HepG2 (cell line): Measurements from ENCODE around the gene SOX13. TPM values are rescaled to one million over a fixed set of nuclear protein-coding genes. Genes with fewer than 3 reads are reported as not detected.

Experiments used
- ATRX ChIP-seq: sonication (generic); formaldehyde crosslinking; IDR thresholded peaks from 2 replicates; pipeline ENCODE4 v1.4.0; 2020; ENCODE audit warnings: missing genetic modification reagents, borderline replicate concordance
- CERS6 ChIP-seq: sonication (generic); formaldehyde crosslinking; IDR thresholded peaks from 2 replicates; pipeline ENCODE4 v1.5.0; 2020; ENCODE audit warnings: missing genetic modification reagents
- DPF2 ChIP-seq: sonication (generic); formaldehyde crosslinking; IDR thresholded peaks from 2 replicates; pipeline ENCODE4 v1.4.0; 2020; ENCODE audit warnings: mild to moderate bottlenecking, low read depth, missing genetic modification reagents, borderline replicate concordance
- HCFC1 ChIP-seq: fragments of 150-350 bp; IDR thresholded peaks from 2 replicates; pipeline ENCODE4 v1.6.1; 2014; ENCODE audit warnings: low read depth, low read length
- PTBP1 ChIP-seq: fragments of 200-400 bp; formaldehyde crosslinking; IDR thresholded peaks from 2 replicates; pipeline ENCODE4 v1.6.1; 2018; ENCODE audit warnings: low read length, low read depth; ENCODE audit not compliant: poor library complexity, severe bottlenecking
- RARA ChIP-seq: IDR thresholded peaks from 2 replicates; pipeline ENCODE4 v1.6.1; 2016; ENCODE audit warnings: missing genetic modification reagents, missing compliant biosample characterization
- ZBTB25 ChIP-seq: IDR thresholded peaks from 2 replicates; pipeline ENCODE4 v1.6.1; 2018; ENCODE audit warnings: missing genetic modification reagents
- ZNF234 ChIP-seq: sonication (generic); formaldehyde crosslinking; conservative IDR thresholded peaks from 2 replicates; pipeline ENCODE4 v1.5.1; 2020; ENCODE audit warnings: mild to moderate bottlenecking, missing genetic modification reagents
- ZNF317 ChIP-seq: sonication (generic); formaldehyde crosslinking; IDR thresholded peaks from 2 replicates; pipeline ENCODE4 v1.5.0; 2020; ENCODE audit warnings: mild to moderate bottlenecking, missing genetic modification reagents
- ZNF598 ChIP-seq: sonication (generic); formaldehyde crosslinking; IDR thresholded peaks from 2 replicates; pipeline ENCODE4 v1.5.1; 2020; ENCODE audit warnings: mild to moderate bottlenecking, missing genetic modification reagents, borderline replicate concordance
- ZNF878 ChIP-seq: sonication (generic); formaldehyde crosslinking; IDR thresholded peaks from 2 replicates; pipeline ENCODE4 v1.8.1; 2023; ENCODE audit warnings: mild to moderate bottlenecking, missing genetic modification reagents, moderate library complexity
- ZSCAN5A ChIP-seq: sonication (generic); formaldehyde crosslinking; IDR thresholded peaks from 2 replicates; pipeline ENCODE4 v1.8.0; 2022; ENCODE audit warnings: mild to moderate bottlenecking, missing genetic modification reagents, borderline replicate concordance
- polyA plus RNA-seq, 8 experiments: library from polyadenylated mRNA; depleted of rRNA in 3 of 8; stranded (reverse) in 7 of 8; unstranded in 1 of 8; fragments of >200 nt; fragmentation: Illumina TruSeq in 4 of 8; extraction: Trizol in 4 of 8; gene quantifications; 2 replicates each; pipeline versions ENCODE4 v1.2.1 to v1.2.3, GENCODE V29; 2011 to 2016; ENCODE audit warnings: low read depth in 4 of 8, missing spikeins in 1 of 8, mixed read lengths in 1 of 8; ENCODE audit not compliant: insufficient read depth in 1 of 8
- total RNA-seq, 5 experiments: library from RNA; depleted of rRNA; stranded (reverse); fragments of >200 nt; fragmentation: Illumina TruSeq; extraction: Trizol; gene quantifications; 2 replicates each; pipeline ENCODE4 v1.2.3, GENCODE V29; 2016; ENCODE audit warnings: low read depth in 1 of 5
- TF ChIP-seq, protein P1 (sequence below): sonication (generic); formaldehyde crosslinking; IDR thresholded peaks from one replicate; pipeline ENCODE4 v1.5.1; 2020; ENCODE audit warnings: mild to moderate bottlenecking, missing genetic modification reagents; ENCODE audit errors: not compliant biosample characterization
- TF ChIP-seq, protein P2 (sequence below): sonication (generic); formaldehyde crosslinking; IDR thresholded peaks from 2 replicates; pipeline ENCODE4 v1.5.0; 2020; ENCODE audit warnings: missing genetic modification reagents
- TF ChIP-seq, protein P3 (sequence below): sonication (generic); formaldehyde crosslinking; IDR thresholded peaks from 2 replicates; pipeline ENCODE4 v1.5.0; 2020; ENCODE audit warnings: mild to moderate bottlenecking, missing genetic modification reagents

SOX13 gene
- total and polyA plus RNA-seq, 2 of the 13 experiments (the other 11 are each of a cell fraction or from before 2014, with no cell fraction given) = 13.3 to 15.8 TPM

- TF ChIP-seq, protein P1, sequence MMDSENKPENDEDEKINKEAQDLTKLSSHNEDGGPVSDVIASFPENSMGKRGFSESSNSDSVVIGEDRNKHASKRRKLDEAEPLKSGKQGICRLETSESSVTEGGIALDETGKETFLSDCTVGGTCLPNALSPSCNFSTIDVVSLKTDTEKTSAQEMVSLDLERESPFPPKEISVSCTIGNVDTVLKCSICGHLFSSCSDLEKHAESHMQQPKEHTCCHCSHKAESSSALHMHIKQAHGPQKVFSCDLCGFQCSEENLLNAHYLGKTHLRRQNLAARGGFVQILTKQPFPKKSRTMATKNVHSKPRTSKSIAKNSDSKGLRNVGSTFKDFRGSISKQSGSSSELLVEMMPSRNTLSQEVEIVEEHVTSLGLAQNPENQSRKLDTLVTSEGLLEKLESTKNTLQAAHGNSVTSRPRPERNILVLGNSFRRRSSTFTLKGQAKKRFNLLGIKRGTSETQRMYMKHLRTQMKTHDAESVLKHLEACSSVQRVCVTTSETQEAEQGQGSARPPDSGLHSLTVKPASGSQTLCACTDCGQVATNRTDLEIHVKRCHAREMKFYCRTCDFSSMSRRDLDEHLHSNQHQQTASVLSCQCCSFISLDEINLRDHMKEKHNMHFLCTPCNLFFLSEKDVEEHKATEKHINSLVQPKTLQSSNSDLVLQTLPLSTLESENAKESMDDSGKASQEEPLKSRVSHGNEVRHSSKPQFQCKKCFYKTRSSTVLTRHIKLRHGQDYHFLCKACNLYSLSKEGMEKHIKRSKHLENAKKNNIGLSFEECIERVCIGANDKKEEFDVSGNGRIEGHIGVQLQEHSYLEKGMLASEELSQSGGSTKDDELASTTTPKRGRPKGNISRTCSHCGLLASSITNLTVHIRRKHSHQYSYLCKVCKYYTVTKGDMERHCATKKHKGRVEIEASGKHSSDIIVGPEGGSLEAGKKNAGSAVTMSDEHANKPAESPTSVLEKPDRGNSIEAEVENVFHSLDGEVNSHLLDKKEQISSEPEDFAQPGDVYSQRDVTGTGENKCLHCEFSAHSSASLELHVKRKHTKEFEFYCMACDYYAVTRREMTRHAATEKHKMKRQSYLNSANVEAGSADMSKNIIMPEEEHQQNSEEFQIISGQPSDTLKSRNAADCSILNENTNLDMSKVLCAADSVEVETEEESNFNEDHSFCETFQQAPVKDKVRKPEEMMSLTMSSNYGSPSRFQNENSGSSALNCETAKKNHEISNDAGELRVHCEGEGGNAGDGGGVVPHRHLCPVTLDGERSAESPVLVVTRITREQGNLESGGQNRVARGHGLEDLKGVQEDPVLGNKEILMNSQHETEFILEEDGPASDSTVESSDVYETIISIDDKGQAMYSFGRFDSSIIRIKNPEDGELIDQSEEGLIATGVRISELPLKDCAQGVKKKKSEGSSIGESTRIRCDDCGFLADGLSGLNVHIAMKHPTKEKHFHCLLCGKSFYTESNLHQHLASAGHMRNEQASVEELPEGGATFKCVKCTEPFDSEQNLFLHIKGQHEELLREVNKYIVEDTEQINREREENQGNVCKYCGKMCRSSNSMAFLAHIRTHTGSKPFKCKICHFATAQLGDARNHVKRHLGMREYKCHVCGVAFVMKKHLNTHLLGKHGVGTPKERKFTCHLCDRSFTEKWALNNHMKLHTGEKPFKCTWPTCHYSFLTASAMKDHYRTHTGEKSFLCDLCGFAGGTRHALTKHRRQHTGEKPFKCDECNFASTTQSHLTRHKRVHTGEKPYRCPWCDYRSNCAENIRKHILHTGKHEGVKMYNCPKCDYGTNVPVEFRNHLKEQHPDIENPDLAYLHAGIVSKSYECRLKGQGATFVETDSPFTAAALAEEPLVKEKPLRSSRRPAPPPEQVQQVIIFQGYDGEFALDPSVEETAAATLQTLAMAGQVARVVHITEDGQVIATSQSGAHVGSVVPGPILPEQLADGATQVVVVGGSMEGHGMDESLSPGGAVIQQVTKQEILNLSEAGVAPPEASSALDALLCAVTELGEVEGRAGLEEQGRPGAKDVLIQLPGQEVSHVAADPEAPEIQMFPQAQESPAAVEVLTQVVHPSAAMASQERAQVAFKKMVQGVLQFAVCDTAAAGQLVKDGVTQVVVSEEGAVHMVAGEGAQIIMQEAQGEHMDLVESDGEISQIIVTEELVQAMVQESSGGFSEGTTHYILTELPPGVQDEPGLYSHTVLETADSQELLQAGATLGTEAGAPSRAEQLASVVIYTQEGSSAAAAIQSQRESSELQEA (CRISPR knock-in tag) = no peak
- TF ChIP-seq, protein P2, sequence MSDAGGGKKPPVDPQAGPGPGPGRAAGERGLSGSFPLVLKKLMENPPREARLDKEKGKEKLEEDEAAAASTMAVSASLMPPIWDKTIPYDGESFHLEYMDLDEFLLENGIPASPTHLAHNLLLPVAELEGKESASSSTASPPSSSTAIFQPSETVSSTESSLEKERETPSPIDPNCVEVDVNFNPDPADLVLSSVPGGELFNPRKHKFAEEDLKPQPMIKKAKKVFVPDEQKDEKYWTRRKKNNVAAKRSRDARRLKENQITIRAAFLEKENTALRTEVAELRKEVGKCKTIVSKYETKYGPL (CRISPR knock-in tag) = no peak
- TF ChIP-seq ZBTB25 (CRISPR knock-in tag) = no peak
- no peak for TF ChIP-seq ZNF234 (CRISPR knock-in tag)
- no peak for TF ChIP-seq ZNF317 (CRISPR knock-in tag)
- TF ChIP-seq CERS6 (CRISPR knock-in tag) = no peak
- TF ChIP-seq HCFC1 = no peak
- TF ChIP-seq, protein P3, sequence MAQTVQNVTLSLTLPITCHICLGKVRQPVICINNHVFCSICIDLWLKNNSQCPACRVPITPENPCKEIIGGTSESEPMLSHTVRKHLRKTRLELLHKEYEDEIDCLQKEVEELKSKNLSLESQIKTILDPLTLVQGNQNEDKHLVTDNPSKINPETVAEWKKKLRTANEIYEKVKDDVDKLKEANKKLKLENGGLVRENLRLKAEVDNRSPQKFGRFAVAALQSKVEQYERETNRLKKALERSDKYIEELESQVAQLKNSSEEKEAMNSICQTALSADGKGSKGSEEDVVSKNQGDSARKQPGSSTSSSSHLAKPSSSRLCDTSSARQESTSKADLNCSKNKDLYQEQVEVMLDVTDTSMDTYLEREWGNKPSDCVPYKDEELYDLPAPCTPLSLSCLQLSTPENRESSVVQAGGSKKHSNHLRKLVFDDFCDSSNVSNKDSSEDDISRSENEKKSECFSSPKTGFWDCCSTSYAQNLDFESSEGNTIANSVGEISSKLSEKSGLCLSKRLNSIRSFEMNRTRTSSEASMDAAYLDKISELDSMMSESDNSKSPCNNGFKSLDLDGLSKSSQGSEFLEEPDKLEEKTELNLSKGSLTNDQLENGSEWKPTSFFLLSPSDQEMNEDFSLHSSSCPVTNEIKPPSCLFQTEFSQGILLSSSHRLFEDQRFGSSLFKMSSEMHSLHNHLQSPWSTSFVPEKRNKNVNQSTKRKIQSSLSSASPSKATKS (CRISPR knock-in tag) = no peak
- TF ChIP-seq ZNF598 = no peak
- no peak for TF ChIP-seq ZSCAN5A (CRISPR knock-in tag)
- no peak for TF ChIP-seq DPF2
- no peak for TF ChIP-seq ZNF878
- TF ChIP-seq ATRX = no peak
- TF ChIP-seq RARA (CRISPR knock-in tag) = peak; percentile 23; the same call in 1 of the 2 replicates
- TF ChIP-seq PTBP1 = no peak
These were observed 24.0 kb downstream of the SOX13 start (continued) for GRCh38 chr1:204096931-204097330.
